Naive thymus-derived CD8-positive, alpha-beta T cell (primary cell): ENCODE data around the gene GRM6. TPM values are rescaled to one million over a fixed set of nuclear protein-coding genes. Genes with fewer than 3 reads are reported as not detected.

Experiments
- ATAC-seq, 2 donors: fragments of 150-1000 bp; cut with Tn5 transposase in 1 of 2; sonication (Bioruptor Pico), chemical (Tn5 transposase) in 1 of 2; 1 replicate in 1 of 2; 2 replicates in 1 of 2; pipeline ENCODE4 v1.10.0; 2021; ENCODE audit warnings: mild to moderate bottlenecking in 2 of 2, moderate library complexity in 2 of 2
- POLR2A ChIA-PET: fragments of 350-600 bp; sonication (Branson Sonifier 250); formaldehyde crosslinking; loops from one replicate; lab custom pipeline; 2021; ENCODE audit warnings: antibody characterized with exemption; lab: Charles Lee
- DNase-seq, 10 donors: peaks; one replicate each; pipeline versions ENCODE4 v3.0.0 to v3.0.0-alpha.2; 2020 to 2022
- H3K27ac Mint-ChIP-seq, 10 donors: one replicate each; pipeline ENCODE4 v1.8.0; 2020 to 2022; ENCODE audit warnings: mild to moderate bottlenecking in 10 of 10, mixed read lengths in 10 of 10, moderate library complexity in 4 of 10, inconsistent platforms in 1 of 10
- H3K27me3 Mint-ChIP-seq, 5 donors: one replicate each; pipeline ENCODE4 v1.8.0; 2021 to 2022; ENCODE audit warnings: mixed read lengths in 5 of 5
- H3K36me3 Mint-ChIP-seq, 3 donors: one replicate each; pipeline ENCODE4 v1.8.0; 2020 to 2022; ENCODE audit warnings: mixed read lengths in 3 of 3, mild to moderate bottlenecking in 2 of 3, inconsistent platforms in 1 of 3
- H3K4me1 Mint-ChIP-seq, 4 donors: one replicate each; pipeline ENCODE4 v1.8.0; 2021 to 2022; ENCODE audit warnings: mixed read lengths in 4 of 4
- H3K4me3 Mint-ChIP-seq, 10 donors: one replicate each; pipeline ENCODE4 v1.8.0; 2020 to 2022; ENCODE audit warnings: mild to moderate bottlenecking in 10 of 10, mixed read lengths in 10 of 10, moderate library complexity in 6 of 10, inconsistent platforms in 1 of 10
- H3K9me3 Mint-ChIP-seq, 9 donors: one replicate each; pipeline ENCODE4 v1.8.0; 2020 to 2022; ENCODE audit warnings: mixed read lengths in 9 of 9, mild to moderate bottlenecking in 3 of 9, inconsistent platforms in 1 of 9, moderate library complexity in 1 of 9
- polyA plus RNA-seq, 3 donors: library from polyadenylated mRNA; unstranded; fragments of 300-500 nt; fragmentation: Illumina TruSeq; gene quantifications; one replicate each; pipeline ENCODE4 v1.2.3, GENCODE V29; 2021
- total RNA-seq, 8 experiments: library from RNA in 2 of 8; stranded (reverse) in 2 of 8; gene quantifications; one replicate each; pipeline ENCODE4 v1.2.3 and lab custom pipeline; 2021 to 2026

GRM6 gene
- total and polyA plus RNA-seq, 5 experiments from 2014 or later = not detected

- peaks cover 14 to 76% (median 55%) of the 10 kb centered on the region in 3 donors for H3K36me3 Mint-ChIP-seq
- no peaks in the 10 kb centered on the region for H3K4me1 Mint-ChIP-seq
- no peak for DNase-seq
- POLR2A ChIA-PET = no interaction called here
- H3K4me3 Mint-ChIP-seq = peak overlapping the region in 1 of 10 donors; percentile 26
- H3K27ac Mint-ChIP-seq = no peak overlapping the region
- peaks cover 0 to 1% (median 0%) of the 10 kb centered on the region in 5 donors for H3K27me3 Mint-ChIP-seq
- H3K9me3 Mint-ChIP-seq = peaks cover 25 to 94% (median 73%) of the 10 kb centered on the region in 9 donors
- no peak for ATAC-seq
Observed at GRCh38 chr5:178965465-178966055, 29.6 kb downstream of the GRM6 start.

GRCh38 chr5:178941361-178941760 lies 53.8 kb downstream of the GRM6 start:
- Mint-ChIP-seq H3K4me3 (no peak overlapping the region), H3K36me3 (peaks cover 31 to 73% (median 59%) of the 10 kb centered on the region in 3 donors), H3K9me3 (peaks cover 35 to 98% (median 73%) of the 10 kb centered on the region in 9 donors), H3K27ac (no peak overlapping the region), H3K4me1 (no peaks in the 10 kb centered on the region), H3K27me3 (peaks cover 23 to 47% (median 37%) of the 10 kb centered on the region in 5 donors)
- DNase-seq (no peak), ATAC-seq (no peak)
- POLR2A ChIA-PET = no interaction called here

- Mint-ChIP-seq H3K9me3 (peaks cover 36 to 98% (median 74%) of the 10 kb centered on the region in 9 donors), H3K27me3 (peaks cover 23 to 47% (median 37%) of the 10 kb centered on the region in 5 donors), H3K4me3 (peak within 1 kb of the TSS in 2 of 10 donors; percentile 34 to 46), H3K36me3 (peaks cover 34 to 74% (median 65%) of the 10 kb centered on the region in 3 donors), H3K27ac (peak within 1 kb of the TSS in 1 of 10 donors; percentile 37), H3K4me1 (no peaks in the 10 kb centered on the region)
- DNase-seq (no peak), ATAC-seq (no peak)
- POLR2A ChIA-PET = no interaction called here
Observed at GRCh38 chr5:178940569-178941360, 54.4 kb downstream of the GRM6 start, which contains the start of gene ZNF454. TSS of gene ZNF454 (plus strand) at chr5:178941198. CDS start at chr5:178942792, 1,594 bp downstream.

- Mint-ChIP-seq H3K9me3 (peaks cover 29 to 100% (median 74%) of the 10 kb centered on the region in 9 donors), H3K27me3 (peaks cover 0 to 1% (median 0%) of the 10 kb centered on the region in 5 donors), H3K4me1 (no peaks in the 10 kb centered on the region), H3K27ac (no peak overlapping the region), H3K36me3 (peaks cover 55 to 91% (median 71%) of the 10 kb centered on the region in 3 donors), H3K4me3 (no peak overlapping the region)
- ATAC-seq = no peak
- no peak for DNase-seq
- POLR2A ChIA-PET = no interaction called here
Observed at GRCh38 chr5:178931846-178932760, 63.0 kb downstream of the GRM6 start.

Other genes starting within 250 kb of the GRM6 start
- 10 to 100 TPM; 34.3 to 38.9 TPM for gene ZNF354B, start 135.4 kb downstream of the GRM6 start, total RNA-seq
- 1 to 10 TPM; 3.3 to 5.9 (median 3.5) TPM for gene ZNF354B, start 135.4 kb downstream of the GRM6 start, polyA plus RNA-seq
- 1 to 10 TPM; 2.9 to 3.5 TPM for gene ZFP2, start 99.4 kb downstream of the GRM6 start, total RNA-seq
- gene ZFP2, start 99.4 kb downstream of the GRM6 start, polyA plus RNA-seq = under 1 TPM; 0.21 to 0.69 (median 0.43) TPM
- under 1 TPM; 0.33 to 0.49 TPM for gene ZNF454, start 54.1 kb downstream of the GRM6 start, total RNA-seq
- not detected for gene ZNF454, start 54.1 kb downstream of the GRM6 start, polyA plus RNA-seq
- 10 to 100 TPM; 20.3 to 23.5 TPM for gene ZNF879, start 28.5 kb upstream of the GRM6 start, total RNA-seq
- gene ZNF879, start 28.5 kb upstream of the GRM6 start, polyA plus RNA-seq = 1 to 10 TPM; 2.5 to 4.1 (median 3.3) TPM
- 10 to 100 TPM; 12.3 to 12.6 TPM for gene ZNF354C, start 65.1 kb upstream of the GRM6 start, total RNA-seq
- gene ZNF354C, start 65.1 kb upstream of the GRM6 start, polyA plus RNA-seq = 1 to 10 TPM; 1.1 to 1.8 (median 1.6) TPM